ENCODE results near the gene COIL.

GRCh38 chr17:57009737-57010445 lies 49.0 kb upstream of the COIL start:
- TF ChIP-seq CTCF (IDR thresholded peaks at IDR 0.05; ENCODE audit: insufficient read depth, low read depth, low read length) (peak; percentile 61), EZH2 (IDR thresholded peaks at IDR 0.05; ENCODE audit: insufficient read depth, low read length) (no peak)
